ENCODE results near the gene NEU3.
"Not testable (repeated sequence)": the region's sequence is repeated elsewhere in the genome, so short reads cannot be mapped to it uniquely, and the experiment has no call there.

Gene NEU3

DNA sequence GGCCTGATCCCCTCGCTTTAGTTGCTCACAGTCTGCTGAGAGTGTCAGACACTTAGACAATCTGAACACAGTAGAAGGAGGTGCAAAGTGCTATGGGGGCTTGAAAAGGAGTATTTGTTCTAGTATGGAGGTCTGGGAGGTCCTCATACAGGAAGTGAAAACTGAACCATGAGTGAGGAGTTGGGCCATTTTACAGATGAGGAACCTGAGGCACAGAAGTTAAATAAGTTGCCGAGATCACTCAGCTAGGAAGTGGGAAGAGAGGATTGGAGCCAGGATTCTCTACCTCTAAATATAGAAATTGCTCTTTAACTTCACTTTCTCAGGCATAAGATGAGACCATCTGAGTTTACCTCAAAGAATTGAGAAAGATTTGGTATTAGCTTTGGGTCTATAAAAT, 4.0 kb upstream of the NEU3 start:
- DNase-seq: no peak

DNA sequence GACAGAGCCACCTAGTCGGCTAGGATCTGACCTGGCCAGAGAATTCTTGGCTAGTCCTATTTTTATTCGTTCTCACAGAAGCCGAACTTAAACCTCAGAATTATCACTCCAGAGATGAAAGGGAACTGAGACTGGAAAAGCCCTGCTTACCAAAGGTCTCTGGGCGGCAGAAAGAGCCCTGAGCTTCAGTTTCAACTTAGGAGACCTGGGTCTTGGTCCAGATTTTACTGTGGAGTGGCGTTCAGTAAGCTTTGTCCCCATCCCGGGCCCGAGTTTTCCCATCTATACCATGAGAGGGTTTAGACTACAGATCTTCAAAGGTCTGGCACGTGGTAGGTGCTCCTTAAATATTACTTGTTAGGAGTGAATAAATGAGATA, 516 bp downstream of the NEU3 start:
- no peak for DNase-seq

DNA sequence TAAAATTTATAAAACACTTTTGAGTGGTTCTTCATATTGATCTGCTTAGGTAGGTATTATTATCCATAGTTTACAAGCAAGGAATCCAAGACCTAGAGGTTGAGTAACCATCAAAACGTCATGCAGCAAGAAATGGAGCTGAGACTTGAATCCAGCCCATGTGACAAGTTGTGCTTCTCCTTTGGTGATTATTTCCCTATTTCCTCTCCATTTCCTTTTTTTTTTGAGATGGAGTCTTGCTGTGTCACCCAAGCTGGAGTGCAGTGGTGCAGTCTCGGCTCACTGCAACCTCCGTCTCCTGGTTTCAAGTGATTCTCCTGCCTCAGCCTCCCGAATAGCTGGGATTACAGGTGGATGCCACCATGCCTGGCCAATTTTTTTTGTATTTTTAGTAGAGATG, 1.4 kb downstream of the NEU3 start:
- DNase-seq: not testable (repeated sequence)

DNA sequence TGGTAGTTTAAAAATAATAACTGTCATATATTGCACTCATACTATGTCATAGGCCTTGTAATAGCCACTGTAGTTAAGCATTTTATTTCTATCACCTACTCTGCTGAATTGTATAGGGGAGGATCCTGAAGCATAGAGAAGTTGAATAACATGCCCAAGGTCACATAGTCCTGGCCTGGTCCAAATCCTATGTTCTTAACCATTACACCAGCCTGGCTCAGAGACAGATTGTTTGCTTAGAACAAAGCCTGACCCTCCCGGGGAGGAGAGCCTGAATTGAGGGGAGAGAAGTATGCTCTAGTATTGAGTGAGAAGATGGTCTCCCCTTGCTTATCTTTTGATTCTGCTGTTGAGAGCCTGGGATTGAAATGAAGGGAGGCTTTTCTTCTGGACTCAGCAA, 2.2 kb downstream of the NEU3 start:
- DNase-seq: no peak

DNA sequence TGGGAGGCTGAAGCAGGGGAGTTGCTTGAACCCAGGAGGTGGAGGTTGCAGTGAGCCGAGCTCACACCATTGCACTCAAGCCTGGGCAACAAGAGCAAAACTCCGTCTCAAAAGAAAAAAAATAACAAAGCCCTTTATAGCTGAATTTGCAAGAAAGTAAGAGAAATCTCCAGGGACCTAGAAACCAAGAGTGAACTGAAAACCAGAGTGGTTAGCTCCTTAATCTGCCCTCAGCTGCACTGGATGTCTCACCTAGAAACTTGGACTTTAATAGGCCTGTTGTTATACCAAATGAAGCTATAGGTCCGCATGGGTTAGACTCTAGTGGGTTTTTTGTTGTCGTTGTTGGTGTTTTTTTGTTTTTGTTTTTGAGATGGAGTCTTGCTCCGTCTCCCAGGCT, 4.1 kb downstream of the NEU3 start:
- DNase-seq: no peak

DNA sequence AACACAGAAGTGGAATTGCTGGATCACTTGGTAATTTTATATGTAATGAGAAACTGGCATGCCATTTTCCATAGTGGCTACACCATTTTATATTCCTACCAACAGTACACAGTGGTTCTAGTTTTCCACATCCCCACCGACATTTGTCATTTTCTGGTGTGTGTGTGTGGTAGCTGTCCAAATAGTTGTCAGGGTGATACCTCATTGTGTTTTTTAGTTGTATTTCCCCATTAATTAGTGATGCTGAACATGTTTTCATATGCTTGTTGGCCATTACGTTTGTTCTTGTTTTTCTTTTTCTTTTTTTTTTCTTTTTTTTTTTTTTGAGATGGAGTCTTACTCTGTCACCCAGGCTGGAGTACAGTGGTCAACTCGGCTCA, 12.2 kb downstream of the NEU3 start:
- DNase-seq: no peak

DNA sequence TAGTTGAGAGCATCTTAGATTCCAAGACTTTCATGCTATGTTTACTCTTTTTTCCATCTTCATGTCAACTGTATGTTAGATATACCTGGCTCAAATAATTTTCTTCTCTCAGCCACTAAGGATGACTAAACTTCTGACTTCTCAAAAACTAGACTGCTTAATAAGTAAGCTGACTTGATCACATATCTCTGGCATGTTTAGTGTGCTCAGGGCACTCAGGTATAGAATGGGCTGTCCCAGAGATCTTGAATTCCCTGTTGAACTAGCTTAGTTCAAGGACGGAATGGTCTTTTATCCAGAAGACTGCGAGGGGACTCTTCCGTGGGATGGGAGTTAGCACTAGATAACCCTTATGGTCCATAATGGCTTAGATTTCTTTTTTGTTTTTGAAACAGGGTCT, 13.0 kb downstream of the NEU3 start:
- no peak for DNase-seq

DNA sequence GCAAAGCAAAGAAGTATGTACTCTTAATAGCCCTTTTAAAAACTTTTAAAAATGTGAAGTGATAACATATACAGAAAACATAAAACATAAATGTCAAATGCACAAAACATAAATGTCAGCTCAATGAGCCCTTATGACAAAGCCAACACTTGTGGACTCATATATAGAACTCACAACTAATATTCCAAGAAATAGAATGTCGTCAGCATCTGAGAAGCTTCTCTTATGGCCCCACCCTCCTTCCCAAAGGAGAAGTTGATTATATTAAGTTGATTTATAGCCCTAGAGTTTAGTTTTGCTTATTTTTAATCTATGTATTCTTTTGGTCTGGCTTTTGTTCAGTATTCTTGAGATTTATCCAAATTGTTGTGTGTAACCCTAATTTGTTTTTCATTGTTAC, 13.8 kb downstream of the NEU3 start:
- no peak for DNase-seq

DNA sequence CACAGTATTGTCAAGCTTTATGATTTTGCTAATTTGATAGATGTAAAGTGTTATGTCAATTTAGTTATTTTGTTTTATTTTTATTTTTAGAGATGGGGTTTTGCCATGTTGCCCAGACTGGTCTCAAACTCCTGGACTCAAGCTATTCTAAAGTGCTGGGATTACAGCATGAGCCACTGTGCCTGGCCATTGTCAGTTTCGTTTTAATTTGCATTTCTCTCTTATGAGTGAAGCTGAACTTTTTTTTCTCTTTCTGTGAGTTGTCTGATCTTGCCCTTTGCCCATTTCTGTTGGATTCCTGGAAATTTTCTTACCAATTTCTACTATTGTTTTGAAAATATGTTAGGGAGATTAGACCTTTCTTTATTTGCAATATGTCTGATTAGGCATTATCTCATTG, 15.5 kb downstream of the NEU3 start:
- DNase-seq: no peak

DNA sequence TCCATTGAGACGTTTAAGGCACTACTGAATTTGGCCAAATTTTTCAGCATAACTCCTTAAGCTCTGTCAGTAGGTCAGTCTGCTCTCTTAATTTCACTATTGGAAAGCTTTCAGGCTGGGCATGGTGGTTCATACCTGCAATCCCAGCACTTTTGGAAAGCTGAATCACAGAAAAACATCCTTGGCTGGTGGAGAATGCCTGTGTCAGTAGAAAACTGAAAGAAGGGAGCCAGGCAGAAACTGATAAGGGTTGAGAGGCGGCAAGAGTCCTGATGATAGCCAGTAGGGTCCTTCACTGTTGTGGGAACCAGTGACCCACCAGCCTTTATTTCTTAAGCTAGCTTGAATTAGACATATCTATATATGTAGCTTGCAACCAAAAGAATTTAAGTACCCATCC, 22.6 kb downstream of the NEU3 start:
- DNase-seq: no peak

DNA sequence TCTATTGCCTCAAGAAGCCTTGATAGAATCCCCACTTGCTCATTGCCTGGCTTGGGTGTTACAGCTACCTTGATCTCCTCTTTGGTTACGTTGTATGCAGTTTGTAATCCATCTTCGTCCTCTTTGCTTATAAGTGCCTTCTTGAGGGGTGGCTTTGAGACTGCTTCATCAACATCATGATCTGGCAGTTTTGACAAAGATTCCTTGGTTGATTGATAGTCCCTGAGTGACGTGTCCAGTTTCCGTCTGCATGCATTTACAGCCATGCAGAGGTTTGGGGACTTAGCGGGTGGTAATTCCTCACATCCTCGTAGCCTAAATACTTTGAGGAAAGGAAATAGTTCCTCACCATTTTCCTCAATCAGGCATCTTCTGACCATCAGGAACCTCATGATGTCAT, 23.1 kb downstream of the NEU3 start:
- DNase-seq: no peak

DNA sequence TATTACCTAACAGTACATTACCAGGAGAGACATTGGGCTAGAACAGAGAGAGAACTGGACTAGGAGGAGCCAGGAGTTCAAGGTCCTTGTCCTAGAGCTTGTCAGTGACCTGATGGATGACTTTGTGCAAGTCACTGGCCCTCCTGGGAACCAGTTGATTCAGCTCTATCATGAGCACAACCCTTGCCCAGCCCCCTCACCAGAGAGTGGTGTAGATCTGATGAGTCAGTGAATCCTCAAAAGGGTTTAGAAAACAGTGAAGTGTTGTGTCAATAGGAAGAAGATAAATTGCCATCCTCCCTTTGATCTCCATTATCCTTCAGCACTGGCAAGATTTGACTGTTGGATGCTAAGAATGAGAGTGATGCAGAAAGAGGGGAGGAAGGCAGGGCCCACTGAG, 24.3 kb downstream of the NEU3 start:
- DNase-seq: no peak

DNA sequence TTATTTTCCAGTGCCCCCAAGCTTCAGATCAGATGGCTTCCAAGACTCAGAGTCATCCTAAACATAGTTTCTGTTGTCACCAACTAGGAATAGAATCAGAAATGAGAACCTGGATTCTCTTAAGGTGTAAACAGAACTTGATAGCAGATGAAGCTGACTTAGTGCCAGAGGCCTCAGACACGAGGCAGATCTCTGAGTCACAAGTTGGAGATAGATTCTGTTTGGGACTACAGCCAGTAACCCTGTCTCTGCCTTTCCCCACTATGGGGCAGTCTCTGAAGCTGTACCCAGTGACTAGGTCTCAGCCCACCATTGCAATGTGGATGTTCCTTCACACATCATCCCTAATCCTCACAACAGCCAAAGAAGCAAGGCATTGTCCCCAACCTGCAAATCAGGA, 25.4 kb downstream of the NEU3 start:
- DNase-seq: no peak

DNA sequence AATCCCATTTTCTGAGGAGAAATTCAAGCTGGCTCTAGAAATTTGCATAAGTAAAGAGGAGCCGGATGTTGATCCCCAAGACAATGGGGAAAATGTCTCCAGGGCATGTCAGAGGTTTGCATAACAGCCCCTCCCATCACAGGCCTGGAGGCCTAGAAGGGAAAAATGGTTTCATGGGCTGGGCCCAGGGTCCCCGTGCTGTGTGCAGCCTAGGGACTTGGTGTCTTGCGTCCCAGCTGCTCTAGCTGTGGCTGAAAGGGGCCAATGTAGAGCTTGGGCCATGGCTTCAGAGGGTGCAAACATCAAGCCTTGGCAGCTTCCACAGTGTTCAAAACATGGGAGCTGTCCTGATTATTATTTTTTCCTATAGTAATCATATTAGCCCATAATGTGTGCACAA, 30.5 kb downstream of the NEU3 start:
- DNase-seq: not testable (repeated sequence)

DNA sequence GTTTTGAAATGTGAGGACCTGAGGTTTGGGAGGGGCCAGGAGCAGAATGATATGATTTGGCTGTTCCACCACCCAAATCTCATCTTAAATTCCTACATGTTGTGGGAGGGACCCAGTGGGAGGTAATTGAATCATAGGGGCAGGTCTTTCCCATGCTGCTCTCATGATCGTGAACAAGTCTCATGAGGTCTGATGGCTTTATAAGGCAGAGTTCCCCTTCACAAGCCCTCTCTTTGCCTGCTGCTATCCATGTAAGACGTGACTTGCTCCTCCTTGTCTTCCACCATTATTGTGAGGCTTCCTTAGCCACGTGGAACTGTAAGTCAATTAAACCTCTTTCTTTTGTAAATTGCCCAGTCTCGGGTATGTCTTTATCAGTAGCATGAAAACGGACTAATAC, 31.6 kb downstream of the NEU3 start:
- DNase-seq: not testable (repeated sequence)

DNA sequence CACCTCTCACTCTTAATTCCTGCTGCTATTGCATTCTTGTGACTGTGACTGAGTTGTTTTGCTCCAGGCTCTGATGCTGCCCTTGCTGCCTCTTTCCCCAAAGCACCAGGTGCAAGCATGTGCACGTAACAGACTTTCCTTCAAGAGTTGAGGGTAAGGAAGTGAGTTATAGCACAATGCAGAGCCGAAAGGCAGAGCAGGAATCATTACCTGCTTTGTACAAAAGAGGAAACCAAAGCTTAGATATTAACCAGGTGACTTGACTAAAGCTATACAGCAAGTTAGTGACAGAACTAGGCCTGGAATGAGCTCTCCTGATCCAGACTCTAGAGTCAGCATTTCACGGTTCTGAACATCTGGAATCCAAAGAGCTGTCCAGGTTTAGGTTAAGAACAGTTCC, 33.6 kb downstream of the NEU3 start:
- DNase-seq: no peak

DNA sequence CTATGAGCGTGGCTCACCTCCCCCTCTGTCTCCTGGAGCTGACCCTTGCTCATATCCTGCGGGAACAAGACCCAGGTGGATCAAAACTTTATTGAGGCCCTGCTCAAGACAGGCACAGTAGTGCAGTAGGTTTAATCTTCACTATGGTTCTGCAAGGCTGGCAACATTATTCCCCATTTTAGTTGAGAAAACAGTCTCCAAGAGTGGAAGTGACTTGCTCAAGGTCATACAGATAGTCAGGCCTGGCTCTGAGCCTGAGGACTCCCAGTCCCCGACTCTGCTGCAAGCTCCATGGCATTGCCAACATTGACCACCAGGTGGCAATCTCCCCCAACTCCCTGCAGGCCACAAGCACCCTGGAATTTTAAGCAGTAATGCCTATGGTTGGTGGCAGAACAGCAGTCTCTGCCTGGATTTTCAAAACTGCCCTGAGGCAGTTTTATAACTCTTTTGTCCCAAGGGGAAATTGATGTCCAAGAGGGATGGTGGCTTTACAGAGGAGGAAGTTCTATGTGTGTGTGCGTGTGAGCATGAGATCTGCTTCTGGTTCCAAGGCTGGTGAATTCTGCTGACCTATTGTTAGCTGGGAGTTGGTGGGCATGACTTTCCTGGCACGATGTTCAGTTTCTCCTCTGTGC, 34.1 kb downstream of the NEU3 start:
- peak; percentile 49 for DNase-seq

DNA sequence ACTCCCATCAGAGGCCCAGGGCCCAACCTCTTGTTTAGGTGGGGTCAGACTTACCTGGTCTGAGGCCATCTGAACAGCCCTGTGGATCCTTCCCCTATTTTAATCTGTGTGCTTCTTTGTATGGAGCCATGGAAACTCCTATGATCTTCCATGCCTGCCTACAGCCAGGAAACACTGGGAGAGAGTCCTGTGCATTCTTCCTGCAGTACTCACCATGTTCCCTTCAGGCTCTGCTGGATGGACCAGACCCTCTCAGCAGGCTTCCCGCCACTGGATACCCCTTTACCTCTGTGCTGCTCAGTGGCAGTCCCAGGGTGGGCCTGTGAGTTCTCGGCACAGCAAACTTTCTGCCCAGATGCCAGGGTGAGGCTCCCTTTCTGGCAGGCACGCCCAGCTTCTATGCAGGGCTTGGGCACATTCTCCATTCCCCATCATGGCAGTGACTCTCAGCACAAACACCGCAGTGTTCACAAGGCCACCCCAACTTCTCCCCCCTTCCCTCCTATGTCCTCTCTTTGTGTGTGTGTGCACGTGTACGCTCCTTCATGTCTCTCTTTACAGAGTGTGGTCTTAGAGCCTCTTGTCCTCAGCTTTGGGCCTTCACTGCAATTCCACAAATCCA, 34.8 kb downstream of the NEU3 start:
- no peak for DNase-seq

DNA sequence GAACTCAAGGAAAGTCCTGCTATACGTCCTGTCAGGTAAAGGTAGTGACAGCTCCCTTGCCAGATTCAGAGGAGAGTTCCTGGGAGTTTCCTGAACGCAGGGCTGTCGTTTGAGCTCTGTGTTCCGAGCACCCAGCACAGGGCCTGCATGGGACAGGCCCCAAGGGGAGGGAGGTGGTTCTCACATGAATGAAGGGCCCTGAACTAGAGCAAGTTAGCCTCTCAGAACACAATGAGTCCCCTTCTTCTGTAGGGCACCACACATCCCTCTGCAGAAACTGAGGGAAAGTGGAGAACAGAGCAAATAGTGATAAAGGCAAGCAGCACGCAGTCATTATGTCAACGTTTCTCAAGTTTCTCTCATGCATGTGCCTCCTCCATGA, 35.3 kb downstream of the NEU3 start:
- DNase-seq: no peak

DNA sequence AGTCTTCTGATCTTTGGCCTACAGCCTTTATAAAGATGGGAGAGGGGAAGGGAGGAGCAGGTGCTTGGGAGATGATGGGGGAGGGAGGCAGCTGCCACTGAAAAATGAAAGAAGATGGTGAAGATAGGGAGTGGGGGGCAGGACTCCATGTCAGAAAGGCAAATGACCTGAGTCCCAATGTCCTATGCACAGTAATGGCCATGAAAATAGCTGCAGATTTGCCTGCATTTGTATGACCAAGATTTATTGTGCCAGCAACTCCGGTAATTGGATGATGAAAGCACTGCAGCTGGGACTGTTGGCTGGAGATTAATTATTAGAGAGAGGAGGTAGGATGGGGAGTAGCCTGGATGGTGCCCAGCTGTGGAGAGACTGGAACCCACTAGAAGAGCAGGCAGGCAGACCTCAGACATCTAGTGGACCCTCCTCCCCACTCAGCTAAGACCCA, 36.1 kb downstream of the NEU3 start:
- DNase-seq: no peak

DNA sequence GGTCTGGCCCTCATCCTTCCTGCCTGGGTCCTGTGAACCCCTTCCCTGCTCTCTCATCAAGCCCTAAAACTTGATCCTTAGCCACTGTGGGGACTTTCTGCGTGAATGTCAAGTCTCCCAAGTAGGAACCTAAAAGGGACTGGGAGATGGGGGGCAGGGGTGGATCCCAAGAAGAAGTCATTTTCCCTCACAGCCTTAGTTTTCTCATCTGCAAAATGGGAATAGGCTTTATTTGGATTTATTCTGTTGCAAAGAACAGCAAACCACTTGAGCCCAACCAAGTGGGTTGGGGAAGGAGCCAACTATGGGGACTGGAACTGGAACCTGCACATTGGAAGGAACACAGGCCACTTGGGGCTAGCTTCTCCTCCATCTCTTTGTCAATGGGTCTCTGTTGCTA, 36.8 kb downstream of the NEU3 start:
- no peak for DNase-seq

DNA sequence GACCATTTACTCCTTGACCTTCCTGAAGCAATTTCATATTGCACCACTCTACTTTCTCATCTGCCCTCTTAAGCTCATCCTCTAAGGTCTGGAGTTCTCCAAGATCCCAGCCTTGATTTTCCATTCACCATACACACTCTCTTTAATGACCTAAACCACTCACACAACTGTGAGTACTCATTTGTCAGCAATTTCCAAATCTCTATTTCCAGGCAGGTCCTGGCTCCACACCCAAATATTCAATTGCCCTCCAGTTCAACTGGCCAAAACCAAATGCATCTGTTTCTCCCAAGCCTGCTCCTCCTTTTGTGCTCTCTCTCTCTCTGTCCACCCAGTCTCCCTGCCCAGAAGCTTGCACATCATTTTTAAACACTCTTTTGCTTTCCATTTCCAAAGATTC, 39.6 kb downstream of the NEU3 start:
- DNase-seq: no peak

DNA sequence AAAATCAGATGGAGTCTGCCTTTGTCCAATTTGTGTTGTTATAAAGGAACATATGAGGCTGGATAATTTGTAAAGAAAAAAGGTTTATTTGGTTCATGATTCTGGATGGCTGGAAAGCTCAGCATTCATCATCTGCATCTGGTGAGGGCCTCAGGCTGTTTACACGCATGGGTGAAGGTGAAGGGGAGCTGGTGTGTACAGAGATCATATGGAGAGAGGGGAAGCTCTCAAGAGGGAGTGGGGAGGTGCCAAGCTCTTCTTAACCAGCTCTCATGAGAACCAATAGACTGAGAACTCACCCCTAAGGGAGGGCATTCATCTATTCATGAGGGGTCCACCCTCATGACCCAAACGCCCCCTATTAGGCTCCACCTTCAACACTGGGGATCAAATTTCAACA, 40.0 kb downstream of the NEU3 start:
- no peak for DNase-seq

DNA sequence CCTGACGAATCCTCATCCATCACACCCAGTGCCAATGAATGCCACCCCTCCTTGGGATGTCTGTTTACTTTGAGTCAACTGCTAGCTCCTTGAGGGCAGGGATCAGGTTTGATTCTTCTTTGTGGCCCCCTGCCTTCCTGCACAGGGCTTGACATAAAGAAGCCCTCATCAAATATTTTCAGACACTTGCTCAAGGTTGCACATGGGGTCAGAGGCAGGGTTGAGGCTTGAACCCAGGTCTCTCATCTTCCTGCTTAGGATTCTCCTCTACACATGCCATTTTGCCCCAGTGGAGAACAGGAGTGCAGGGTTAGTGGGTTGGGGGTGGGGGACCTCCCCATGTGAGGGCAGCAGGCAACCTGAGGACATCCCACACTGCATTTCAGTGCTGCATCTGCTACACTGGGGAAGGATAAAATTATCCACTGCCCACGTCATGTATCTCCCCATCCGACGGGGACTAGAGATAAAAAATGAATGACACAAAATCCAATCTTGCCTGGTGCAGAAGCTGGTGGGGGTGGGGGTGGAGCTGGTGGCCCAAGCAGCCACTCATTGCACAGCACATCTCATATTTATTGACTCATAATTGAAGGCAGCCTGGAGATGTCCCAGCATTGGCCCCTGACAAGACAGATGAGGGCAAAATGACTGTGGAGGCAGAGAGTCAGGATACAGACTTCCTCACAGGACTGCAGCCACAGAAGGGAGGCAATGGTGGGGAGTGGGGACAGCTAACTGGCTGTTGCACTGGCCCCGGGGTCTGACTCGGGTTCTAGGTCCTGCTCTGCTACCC, 41.3 kb downstream of the NEU3 start:
- DNase-seq: no peak
